ENCODE measurements around the gene JARID2. TPM values are rescaled to one million over a fixed set of nuclear protein-coding genes. Genes with fewer than 3 reads are reported as not detected.

JARID2 gene
- polyA plus RNA-seq, 1 donor from 2014 or later: 25.5 TPM

DNA sequence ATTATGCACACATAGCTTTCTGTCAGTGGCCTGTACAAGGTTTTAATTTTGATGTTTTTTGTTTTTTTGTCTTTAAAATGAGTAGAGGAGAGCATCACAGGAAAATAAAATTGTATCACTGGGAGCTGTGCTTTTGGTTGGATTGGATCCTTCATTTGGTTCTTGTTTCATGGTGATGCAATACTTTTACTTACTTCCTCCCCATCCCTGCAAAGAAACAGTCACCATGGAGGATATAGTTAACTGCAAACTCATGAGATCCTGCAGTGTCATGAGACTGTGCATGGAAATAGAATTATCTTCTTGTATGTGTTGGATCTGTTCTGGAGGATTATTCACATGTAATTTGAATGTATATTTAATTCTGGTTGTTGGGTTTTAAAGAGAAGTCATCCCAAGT lies 122.3 kb downstream of the JARID2 start:
- Histone ChIP-seq H3K4me2 (ENCODE audit: low read length) (no peak overlapping the region), H2AFZ (ENCODE audit: low read depth, low read length) (no peak overlapping the region), H3K79me2 (replicated peaks; ENCODE audit: insufficient read depth, low read length) (peaks cover 73% of the 10 kb centered on the region), H3K4me3 (ENCODE audit: low read length) (no peak overlapping the region), H3K27me3 (ENCODE audit: insufficient read depth, low read depth, low read length) (no peaks in the 10 kb centered on the region), H4K20me1 (ENCODE audit: insufficient read depth) (no peaks in the 10 kb centered on the region), H3K9me3 (ENCODE audit: low read length) (no peaks in the 10 kb centered on the region), H3K27ac (ENCODE audit: low read length) (no peak overlapping the region), H3K36me3 (ENCODE audit: insufficient read depth, low read length) (no peaks in the 10 kb centered on the region), H3K9ac (ENCODE audit: low read length) (no peak overlapping the region), H3F3A (ENCODE audit: insufficient read depth, low read length, poor library complexity, severe bottlenecking) (peaks cover 3% of the 10 kb centered on the region), H3K9me2 (ENCODE audit: insufficient read depth, low read length) (no peaks in the 10 kb centered on the region)
- no peak for TF ChIP-seq MXI1 (conservative IDR thresholded peaks at IDR 0.05; ENCODE audit: poor library complexity, severe bottlenecking)
- no peak for TF ChIP-seq EP300 (conservative IDR thresholded peaks at IDR 0.05; ENCODE audit: poor library complexity, severe bottlenecking)
- no peak for TF ChIP-seq SMC3 (conservative IDR thresholded peaks at IDR 0.05; ENCODE audit: poor library complexity)
- TF ChIP-seq, protein P1, sequence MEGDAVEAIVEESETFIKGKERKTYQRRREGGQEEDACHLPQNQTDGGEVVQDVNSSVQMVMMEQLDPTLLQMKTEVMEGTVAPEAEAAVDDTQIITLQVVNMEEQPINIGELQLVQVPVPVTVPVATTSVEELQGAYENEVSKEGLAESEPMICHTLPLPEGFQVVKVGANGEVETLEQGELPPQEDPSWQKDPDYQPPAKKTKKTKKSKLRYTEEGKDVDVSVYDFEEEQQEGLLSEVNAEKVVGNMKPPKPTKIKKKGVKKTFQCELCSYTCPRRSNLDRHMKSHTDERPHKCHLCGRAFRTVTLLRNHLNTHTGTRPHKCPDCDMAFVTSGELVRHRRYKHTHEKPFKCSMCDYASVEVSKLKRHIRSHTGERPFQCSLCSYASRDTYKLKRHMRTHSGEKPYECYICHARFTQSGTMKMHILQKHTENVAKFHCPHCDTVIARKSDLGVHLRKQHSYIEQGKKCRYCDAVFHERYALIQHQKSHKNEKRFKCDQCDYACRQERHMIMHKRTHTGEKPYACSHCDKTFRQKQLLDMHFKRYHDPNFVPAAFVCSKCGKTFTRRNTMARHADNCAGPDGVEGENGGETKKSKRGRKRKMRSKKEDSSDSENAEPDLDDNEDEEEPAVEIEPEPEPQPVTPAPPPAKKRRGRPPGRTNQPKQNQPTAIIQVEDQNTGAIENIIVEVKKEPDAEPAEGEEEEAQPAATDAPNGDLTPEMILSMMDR (IDR thresholded peaks at IDR 0.05; ENCODE audit: poor library complexity, severe bottlenecking): no peak

DNA sequence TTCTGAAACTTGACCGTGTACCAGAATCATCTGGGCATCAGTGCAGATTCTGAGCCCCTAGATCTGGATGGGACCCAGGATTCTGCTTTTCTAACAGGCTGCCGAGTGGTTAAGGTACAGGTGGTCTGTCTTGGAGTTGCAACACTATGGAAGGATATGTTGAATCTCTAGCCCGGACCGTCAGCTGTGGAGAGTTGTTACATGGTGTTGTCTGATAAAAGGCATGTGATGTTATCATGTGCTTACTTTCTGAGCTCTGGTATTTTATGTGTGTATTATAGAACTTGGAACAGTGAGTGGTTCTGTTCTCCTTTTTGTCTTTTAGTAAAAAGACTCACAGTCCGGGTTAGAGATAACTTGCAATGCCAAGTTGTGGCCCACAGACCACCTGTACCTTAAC lies 123.0 kb downstream of the JARID2 start:
- Histone ChIP-seq H4K20me1 (ENCODE audit: insufficient read depth) (no peaks in the 10 kb centered on the region), H3K4me3 (ENCODE audit: low read length) (no peak overlapping the region), H3K27me3 (ENCODE audit: insufficient read depth, low read depth, low read length) (no peaks in the 10 kb centered on the region), H3K27ac (ENCODE audit: low read length) (no peak overlapping the region), H2AFZ (ENCODE audit: low read depth, low read length) (no peak overlapping the region), H3K9me2 (ENCODE audit: insufficient read depth, low read length) (no peaks in the 10 kb centered on the region), H3K9ac (ENCODE audit: low read length) (no peak overlapping the region), H3K79me2 (replicated peaks; ENCODE audit: insufficient read depth, low read length) (peaks cover 73% of the 10 kb centered on the region), H3K36me3 (ENCODE audit: insufficient read depth, low read length) (no peaks in the 10 kb centered on the region), H3K4me2 (ENCODE audit: low read length) (no peak overlapping the region), H3K9me3 (ENCODE audit: low read length) (no peaks in the 10 kb centered on the region), H3F3A (ENCODE audit: insufficient read depth, low read length, poor library complexity, severe bottlenecking) (peaks cover 3% of the 10 kb centered on the region)
- TF ChIP-seq EP300 (conservative IDR thresholded peaks at IDR 0.05; ENCODE audit: poor library complexity, severe bottlenecking): no peak
- TF ChIP-seq SMC3 (conservative IDR thresholded peaks at IDR 0.05; ENCODE audit: poor library complexity): no peak
- TF ChIP-seq, protein P1 (IDR thresholded peaks at IDR 0.05; ENCODE audit: poor library complexity, severe bottlenecking): no peak
- TF ChIP-seq, protein P2, sequence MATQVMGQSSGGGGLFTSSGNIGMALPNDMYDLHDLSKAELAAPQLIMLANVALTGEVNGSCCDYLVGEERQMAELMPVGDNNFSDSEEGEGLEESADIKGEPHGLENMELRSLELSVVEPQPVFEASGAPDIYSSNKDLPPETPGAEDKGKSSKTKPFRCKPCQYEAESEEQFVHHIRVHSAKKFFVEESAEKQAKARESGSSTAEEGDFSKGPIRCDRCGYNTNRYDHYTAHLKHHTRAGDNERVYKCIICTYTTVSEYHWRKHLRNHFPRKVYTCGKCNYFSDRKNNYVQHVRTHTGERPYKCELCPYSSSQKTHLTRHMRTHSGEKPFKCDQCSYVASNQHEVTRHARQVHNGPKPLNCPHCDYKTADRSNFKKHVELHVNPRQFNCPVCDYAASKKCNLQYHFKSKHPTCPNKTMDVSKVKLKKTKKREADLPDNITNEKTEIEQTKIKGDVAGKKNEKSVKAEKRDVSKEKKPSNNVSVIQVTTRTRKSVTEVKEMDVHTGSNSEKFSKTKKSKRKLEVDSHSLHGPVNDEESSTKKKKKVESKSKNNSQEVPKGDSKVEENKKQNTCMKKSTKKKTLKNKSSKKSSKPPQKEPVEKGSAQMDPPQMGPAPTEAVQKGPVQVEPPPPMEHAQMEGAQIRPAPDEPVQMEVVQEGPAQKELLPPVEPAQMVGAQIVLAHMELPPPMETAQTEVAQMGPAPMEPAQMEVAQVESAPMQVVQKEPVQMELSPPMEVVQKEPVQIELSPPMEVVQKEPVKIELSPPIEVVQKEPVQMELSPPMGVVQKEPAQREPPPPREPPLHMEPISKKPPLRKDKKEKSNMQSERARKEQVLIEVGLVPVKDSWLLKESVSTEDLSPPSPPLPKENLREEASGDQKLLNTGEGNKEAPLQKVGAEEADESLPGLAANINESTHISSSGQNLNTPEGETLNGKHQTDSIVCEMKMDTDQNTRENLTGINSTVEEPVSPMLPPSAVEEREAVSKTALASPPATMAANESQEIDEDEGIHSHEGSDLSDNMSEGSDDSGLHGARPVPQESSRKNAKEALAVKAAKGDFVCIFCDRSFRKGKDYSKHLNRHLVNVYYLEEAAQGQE (IDR thresholded peaks at IDR 0.05; ENCODE audit: borderline replicate concordance): no peak
- TF ChIP-seq MXI1 (conservative IDR thresholded peaks at IDR 0.05; ENCODE audit: poor library complexity, severe bottlenecking): no peak
- TF ChIP-seq RAD21 (conservative IDR thresholded peaks at IDR 0.05): no peak
- no peak for TF ChIP-seq TAF1 (IDR thresholded peaks at IDR 0.05; ENCODE audit: low read depth)
- TF ChIP-seq EZH2 (IDR thresholded peaks at IDR 0.05; ENCODE audit: borderline replicate concordance, insufficient read depth, low read length, poor library complexity, severe bottlenecking): no peak
- no peak for TF ChIP-seq POLR2AphosphoS5 (IDR thresholded peaks at IDR 0.05)
